PFSK-1 (cell line): ENCODE measurements around the gene TBC1D16.

Experiments
- FOXP2 ChIP-seq: optimal IDR thresholded peaks from 2 replicates; pipeline ENCODE3; 2011; ENCODE audit warnings: borderline replicate concordance, control low read depth, inconsistent platforms; ENCODE audit not compliant: insufficient read depth; ENCODE audit errors: extremely low read length, extremely low read depth
- POLR2AphosphoS5 ChIP-seq: IDR thresholded peaks from 2 replicates; pipeline ENCODE4 v1.6.1; 2012; ENCODE audit warnings: low read depth, mild to moderate bottlenecking, control low read depth, low read length, moderate library complexity
- SIN3A ChIP-seq: IDR thresholded peaks from 2 replicates; pipeline ENCODE4 v1.6.1; 2012; ENCODE audit warnings: mild to moderate bottlenecking, low read length, moderate library complexity, borderline replicate concordance; ENCODE audit not compliant: insufficient read depth
- TAF1 ChIP-seq: IDR thresholded peaks from 2 replicates; pipeline ENCODE4 v1.6.1; 2012; ENCODE audit warnings: low read length, control low read depth, borderline replicate concordance; ENCODE audit not compliant: insufficient read depth
- TF ChIP-seq, protein P1 (sequence below), 2 experiments: IDR thresholded peaks; 2 replicates each; pipeline versions ENCODE4 v1.6.1 to v1.8.0; 2011 to 2012; ENCODE audit warnings: low read depth in 2 of 2, low read length in 2 of 2, control low read depth in 1 of 2, inconsistent platforms in 1 of 2, mild to moderate bottlenecking in 1 of 2, moderate library complexity in 1 of 2; ENCODE audit not compliant: insufficient read depth in 1 of 2

The TBC1D16 gene

DNA sequence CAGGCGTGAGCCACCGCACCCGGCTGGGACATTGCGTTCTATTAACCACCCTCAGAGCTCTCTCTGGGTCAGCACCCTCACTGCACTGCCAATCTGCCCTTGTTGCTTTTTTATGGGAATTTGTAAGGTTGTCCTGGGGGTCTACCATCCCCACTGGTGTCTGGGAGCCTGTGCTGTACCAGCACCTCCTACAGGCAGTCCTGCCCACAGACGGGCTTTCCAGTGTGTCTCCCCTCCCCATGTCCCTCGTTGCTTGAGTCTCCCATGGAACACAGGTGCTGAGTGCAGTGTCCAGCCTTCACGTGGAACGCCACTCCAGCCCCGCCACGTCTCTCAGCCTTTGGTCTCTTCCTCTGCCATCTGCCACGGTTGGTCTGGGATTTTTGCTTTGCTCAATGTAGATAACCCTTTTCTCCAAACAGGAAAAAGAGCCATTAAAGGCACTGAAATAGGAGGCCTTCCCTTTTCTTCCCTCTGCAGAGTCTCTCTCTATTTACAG lies 128.4 kb downstream of the TBC1D16 start:
- TF ChIP-seq, protein P1, sequence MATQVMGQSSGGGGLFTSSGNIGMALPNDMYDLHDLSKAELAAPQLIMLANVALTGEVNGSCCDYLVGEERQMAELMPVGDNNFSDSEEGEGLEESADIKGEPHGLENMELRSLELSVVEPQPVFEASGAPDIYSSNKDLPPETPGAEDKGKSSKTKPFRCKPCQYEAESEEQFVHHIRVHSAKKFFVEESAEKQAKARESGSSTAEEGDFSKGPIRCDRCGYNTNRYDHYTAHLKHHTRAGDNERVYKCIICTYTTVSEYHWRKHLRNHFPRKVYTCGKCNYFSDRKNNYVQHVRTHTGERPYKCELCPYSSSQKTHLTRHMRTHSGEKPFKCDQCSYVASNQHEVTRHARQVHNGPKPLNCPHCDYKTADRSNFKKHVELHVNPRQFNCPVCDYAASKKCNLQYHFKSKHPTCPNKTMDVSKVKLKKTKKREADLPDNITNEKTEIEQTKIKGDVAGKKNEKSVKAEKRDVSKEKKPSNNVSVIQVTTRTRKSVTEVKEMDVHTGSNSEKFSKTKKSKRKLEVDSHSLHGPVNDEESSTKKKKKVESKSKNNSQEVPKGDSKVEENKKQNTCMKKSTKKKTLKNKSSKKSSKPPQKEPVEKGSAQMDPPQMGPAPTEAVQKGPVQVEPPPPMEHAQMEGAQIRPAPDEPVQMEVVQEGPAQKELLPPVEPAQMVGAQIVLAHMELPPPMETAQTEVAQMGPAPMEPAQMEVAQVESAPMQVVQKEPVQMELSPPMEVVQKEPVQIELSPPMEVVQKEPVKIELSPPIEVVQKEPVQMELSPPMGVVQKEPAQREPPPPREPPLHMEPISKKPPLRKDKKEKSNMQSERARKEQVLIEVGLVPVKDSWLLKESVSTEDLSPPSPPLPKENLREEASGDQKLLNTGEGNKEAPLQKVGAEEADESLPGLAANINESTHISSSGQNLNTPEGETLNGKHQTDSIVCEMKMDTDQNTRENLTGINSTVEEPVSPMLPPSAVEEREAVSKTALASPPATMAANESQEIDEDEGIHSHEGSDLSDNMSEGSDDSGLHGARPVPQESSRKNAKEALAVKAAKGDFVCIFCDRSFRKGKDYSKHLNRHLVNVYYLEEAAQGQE (IDR thresholded peaks at IDR 0.05; ENCODE audit: insufficient read depth in 1 of 2, low read depth in 2 of 2, low read length in 2 of 2) = no peak
- TF ChIP-seq FOXP2 = no peak
- TF ChIP-seq POLR2AphosphoS5 = no peak

DNA sequence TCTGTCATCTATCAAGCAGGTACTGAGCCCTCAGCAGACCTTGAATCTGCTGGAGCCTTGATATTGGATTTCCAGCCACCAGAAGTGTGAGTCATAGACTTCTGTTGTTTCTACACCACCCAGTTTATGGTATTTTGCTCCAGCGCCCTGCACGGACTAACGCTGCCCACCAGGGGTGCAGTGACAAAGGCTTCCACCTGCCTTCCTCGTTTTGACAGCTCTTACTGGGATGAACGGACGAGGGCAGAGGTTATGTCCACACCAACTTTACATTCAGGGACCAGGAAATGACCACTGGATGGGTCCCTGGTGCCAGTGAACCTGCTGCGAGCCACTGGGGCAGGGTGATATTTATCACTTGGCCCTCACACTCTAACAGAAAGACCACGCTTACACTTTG lies 129.8 kb downstream of the TBC1D16 start:
- TF ChIP-seq FOXP2 = no peak
- TF ChIP-seq POLR2AphosphoS5 = no peak
- TF ChIP-seq, protein P1 (IDR thresholded peaks at IDR 0.05; ENCODE audit: insufficient read depth in 1 of 2, low read depth in 2 of 2, low read length in 2 of 2) = no peak
- TF ChIP-seq SIN3A = no peak
- TF ChIP-seq TAF1 = no peak

DNA sequence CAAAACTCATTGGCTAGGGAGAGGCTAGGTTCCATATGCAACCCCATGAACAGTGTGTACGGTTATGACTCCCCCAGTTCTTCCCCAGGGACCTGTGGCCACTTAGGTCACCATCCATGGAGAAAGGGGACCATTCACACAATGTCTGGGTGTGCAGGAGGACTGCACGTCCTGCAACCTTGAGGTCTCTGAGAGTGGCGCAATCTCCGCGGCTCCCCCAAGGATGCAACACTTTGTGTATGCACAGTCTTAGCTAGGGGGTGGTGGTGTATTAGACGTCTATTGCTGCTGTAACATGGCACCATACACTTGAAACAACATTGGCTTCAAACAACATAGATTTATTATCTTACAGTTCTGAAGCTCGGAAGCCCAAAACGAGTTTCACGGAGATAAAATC lies 130.8 kb downstream of the TBC1D16 start:
- TF ChIP-seq SIN3A (no peak), FOXP2 (no peak), TAF1 (no peak), POLR2AphosphoS5 (no peak)
- TF ChIP-seq, protein P1 (IDR thresholded peaks at IDR 0.05; ENCODE audit: insufficient read depth in 1 of 2, low read depth in 2 of 2, low read length in 2 of 2) = no peak

DNA sequence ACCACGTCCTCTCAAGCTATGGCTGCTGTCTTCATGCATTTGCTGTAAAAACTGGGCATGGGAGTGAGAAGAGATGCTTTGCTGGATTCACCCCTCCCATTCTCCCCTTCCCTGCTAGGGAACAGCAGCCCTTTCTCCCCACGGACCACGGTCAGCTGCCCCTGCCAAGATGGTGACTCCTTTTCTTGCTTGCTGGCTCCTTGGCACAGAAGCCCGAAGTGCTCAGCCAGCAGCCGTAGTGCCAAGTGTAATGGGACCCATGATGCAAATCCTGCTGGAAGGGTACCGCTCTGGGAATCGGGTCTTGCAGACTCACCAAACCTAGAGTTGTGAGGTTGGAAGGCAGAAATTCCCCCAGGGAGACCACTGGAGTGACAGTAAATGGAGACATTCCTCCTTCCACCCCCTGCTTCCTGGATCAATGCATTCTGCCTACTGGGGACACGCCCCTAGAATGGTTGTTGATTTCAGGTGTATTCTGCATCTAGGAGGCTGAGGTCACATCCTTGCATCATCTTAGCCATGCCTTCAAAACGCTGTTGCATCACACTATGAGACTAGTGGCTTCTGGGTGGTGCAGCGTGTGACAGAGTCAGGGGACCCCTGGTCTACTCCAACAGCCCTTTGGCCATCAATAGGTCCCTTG lies 133.4 kb downstream of the TBC1D16 start:
- TF ChIP-seq TAF1 (no peak), FOXP2 (no peak), POLR2AphosphoS5 (no peak)
- TF ChIP-seq, protein P1 (IDR thresholded peaks at IDR 0.05; ENCODE audit: insufficient read depth in 1 of 2, low read depth in 2 of 2, low read length in 2 of 2) = no peak

DNA sequence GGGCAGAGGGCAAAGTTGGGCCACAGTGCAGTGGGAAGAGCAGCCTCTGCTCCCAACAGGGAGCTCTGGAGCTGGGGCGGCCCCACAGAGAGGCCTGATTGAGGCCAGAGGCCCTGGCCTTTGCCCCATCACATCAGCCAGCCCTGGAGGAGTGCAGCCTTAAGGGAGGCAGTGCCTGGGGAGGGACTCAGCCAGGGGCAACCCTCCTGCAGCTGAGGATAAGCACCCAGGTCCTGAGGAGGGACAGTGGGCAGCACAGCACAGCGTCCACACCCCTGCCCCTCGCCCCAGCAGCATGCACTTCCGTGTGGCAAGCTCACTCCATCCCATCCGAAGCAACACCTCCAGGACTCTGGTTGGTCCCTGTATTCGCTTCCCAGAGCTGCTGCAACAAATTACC lies 134.5 kb downstream of the TBC1D16 start:
- TF ChIP-seq, protein P1 (IDR thresholded peaks at IDR 0.05; ENCODE audit: insufficient read depth in 1 of 2, low read depth in 2 of 2, low read length in 2 of 2) = no peak
